Upper lobe of left lung (tissue), 6 donors: Measurements from ENCODE around the gene SUPT16H. TPM values are rescaled to one million over a fixed set of nuclear protein-coding genes. Genes with fewer than 3 reads are reported as not detected.
"Not testable (repeated sequence)": the region's sequence is repeated elsewhere in the genome, so short reads cannot be mapped to it uniquely, and the experiment has no call there.

Experiments
- ATAC-seq, 2 donors: fragments of 200-7000 bp; cut with Tn5 transposase; one replicate each; pipeline ENCODE4 v1.9.1; 2022; ENCODE audit warnings: mild to moderate bottlenecking in 2 of 2, moderate library complexity in 2 of 2; ENCODE audit not compliant: low FRiP score in 2 of 2
- DNase-seq, 2 donors: peaks; one replicate each; pipeline ENCODE4 v3.0.0-alpha.2; 2019 to 2020
- H3K27ac ChIP-seq, 4 donors: fragments of 200-600 bp; sonication (generic); one replicate each; pipeline ENCODE4 v1.5.1; 2016 to 2019
- H3K27me3 ChIP-seq, 4 donors: fragments of 200-600 bp; sonication (generic); one replicate each; pipeline ENCODE4 v1.5.1; 2017 to 2019
- H3K36me3 ChIP-seq, 4 donors: fragments of 200-600 bp; sonication (generic); one replicate each; pipeline ENCODE4 v1.5.1; 2016 to 2019
- H3K4me1 ChIP-seq, 4 donors: fragments of 200-600 bp; sonication (generic); one replicate each; pipeline ENCODE4 v1.5.1; 2018 to 2019
- H3K4me3 ChIP-seq, 4 donors: fragments of 200-600 bp; sonication (generic); one replicate each; pipeline ENCODE4 v1.5.1; 2017 to 2019; ENCODE audit warnings: mild to moderate bottlenecking in 2 of 4, moderate library complexity in 1 of 4
- H3K9me3 ChIP-seq, 4 donors: fragments of 200-600 bp; sonication (generic); one replicate each; pipeline ENCODE4 v1.5.1; 2018 to 2019
- CTCF ChIP-seq, 6 experiments: fragments of 450-650 bp in 4 of 6; fragments of 200-600 bp in 2 of 6; sonication (generic) in 2 of 6; IDR thresholded peaks; one replicate each; pipeline ENCODE4 v1.5.1; 2016 to 2019; ENCODE audit warnings: antibody characterized with exemption in 6 of 6
- EP300 ChIP-seq, 4 donors: sonication (generic); formaldehyde crosslinking; IDR thresholded peaks; one replicate each; pipeline ENCODE4 v1.5.1; 2017; ENCODE audit warnings: antibody characterized with exemption in 4 of 4, control low read depth in 2 of 4
- POLR2A ChIP-seq, 4 donors: fragments of 450-650 bp; IDR thresholded peaks; one replicate each; pipeline ENCODE4 v1.5.1; 2016 to 2017; ENCODE audit warnings: antibody characterized with exemption in 4 of 4, mild to moderate bottlenecking in 2 of 4
- POLR2AphosphoS5 ChIP-seq, 2 donors: sonication (generic); formaldehyde crosslinking; IDR thresholded peaks; one replicate each; pipeline ENCODE4 v1.5.1; 2017; ENCODE audit warnings: antibody characterized with exemption in 2 of 2
- WGBS, 2 donors: methylation state at CpG; one replicate each; pipeline ENCODE4 v1.1.5; 2017 to 2018; 5-methylcytosine and 5-hydroxymethylcytosine counted together
- total RNA-seq, 6 donors: library from RNA; depleted of rRNA in 4 of 6; stranded (reverse); fragments of >200 nt in 4 of 6; gene quantifications; one replicate each; pipeline versions ENCODE4 v1.1.0 to v1.2.1, GENCODE V29; 2016 to 2021
- donor health status: DM: no; HTN: no; CAD: no; lungs with moderate emphysema.
- donor health status: DM: no; HTN: yes; CAD: no; lungs with severe emphysema.

The SUPT16H gene
- total RNA-seq, 6 donors from 2014 or later, result 20.1 to 52.0 (median 47.3) TPM

DNA sequence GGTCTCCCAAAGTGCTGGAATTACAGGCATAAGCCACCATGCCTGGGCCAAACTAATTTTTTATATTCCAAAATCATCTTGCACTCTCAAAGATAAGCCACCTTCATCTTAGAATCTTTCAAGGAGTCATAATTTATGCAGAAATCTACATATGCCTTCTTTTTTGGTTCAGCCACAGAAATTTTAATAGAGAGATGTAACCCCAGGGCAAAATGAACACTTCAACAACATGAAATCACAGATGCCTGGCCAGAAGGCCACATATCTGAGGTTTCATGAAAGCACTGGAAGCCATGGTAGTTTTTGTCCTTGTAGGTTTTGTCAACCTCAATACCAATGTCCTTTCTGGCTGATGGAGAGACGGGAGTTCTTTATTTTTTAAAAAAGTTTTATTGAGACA is 9.8 kb downstream of the SUPT16H start:
- H3K4me3 ChIP-seq, result no peak overlapping the region
- no peaks in the 10 kb centered on the region for H3K4me1 ChIP-seq
- no peak overlapping the region for H3K27ac ChIP-seq
- DNase-seq (no peak), ATAC-seq (no peak)
- WGBS, 2 donors, result 91 to 94% methylated on average over 1 of the region's 1 CpG
- TF ChIP-seq POLR2A (IDR thresholded peaks at IDR 0.05) (no peak), EP300 (IDR thresholded peaks at IDR 0.05) (no peak), CTCF (IDR thresholded peaks at IDR 0.05) (no peak), POLR2AphosphoS5 (IDR thresholded peaks at IDR 0.05) (no peak)
- no peaks in the 10 kb centered on the region for H3K27me3 ChIP-seq
- H3K9me3 ChIP-seq, result no peaks in the 10 kb centered on the region
- peaks cover 11 to 53% (median 20%) of the 10 kb centered on the region in 4 donors for H3K36me3 ChIP-seq

- ATAC-seq, H3K27ac ChIP-seq, H3K9me3 ChIP-seq, H3K4me3 ChIP-seq, DNase-seq, H3K4me1 ChIP-seq, H3K27me3 ChIP-seq: not testable (repeated sequence)
- H3K36me3 ChIP-seq, result peaks cover 22 to 63% (median 32%) of the 10 kb centered on the region in 4 donors
- 100% methylated on average over 1 of the region's 1 CpG for WGBS, 2 donors
Observed at GRCh38 chr14:21372814-21373213, 11.0 kb downstream of the SUPT16H start.

DNA sequence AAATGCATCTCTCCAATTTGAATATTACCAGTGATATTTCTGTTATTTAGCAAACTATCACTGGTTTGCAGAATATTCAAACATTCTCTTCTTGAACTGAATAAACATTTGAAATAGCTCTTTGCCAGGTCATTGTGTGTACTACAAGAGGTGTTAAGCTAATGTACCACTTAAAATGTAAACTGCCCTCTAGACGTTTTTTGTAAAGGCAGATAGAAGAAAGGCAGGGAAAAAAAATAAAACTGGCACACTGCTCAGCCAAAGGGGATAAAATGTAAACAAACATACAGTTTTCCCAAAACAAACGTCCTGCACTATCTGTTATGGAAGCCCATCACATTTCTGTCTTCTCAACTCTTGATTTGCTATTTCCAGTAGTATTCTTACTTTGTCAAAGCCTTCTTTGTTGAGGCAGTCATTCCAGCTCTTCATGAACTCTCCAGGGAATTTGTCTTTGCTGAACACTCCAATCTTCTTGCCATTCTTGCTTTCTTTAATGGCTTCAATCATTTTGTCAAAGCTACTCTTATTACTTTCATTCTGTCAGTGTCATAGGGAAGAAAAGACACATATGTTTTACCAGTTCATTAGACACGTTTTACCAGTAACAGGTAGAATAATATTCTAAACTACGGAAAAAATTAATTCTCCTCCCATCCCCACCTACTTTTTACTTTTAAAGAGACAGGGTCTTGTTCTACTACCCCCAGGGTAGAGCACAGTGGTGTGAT is 13.7 kb downstream of the SUPT16H start:
- no peak for ATAC-seq
- H3K9me3 ChIP-seq, result no peaks in the 10 kb centered on the region
- DNase-seq, result no peak
- H3K4me1 ChIP-seq, result no peaks in the 10 kb centered on the region
- H3K27me3 ChIP-seq, result no peaks in the 10 kb centered on the region
- no peak overlapping the region for H3K4me3 ChIP-seq
- H3K27ac ChIP-seq, result no peak overlapping the region
- peaks cover 41 to 80% (median 49%) of the 10 kb centered on the region in 4 donors for H3K36me3 ChIP-seq
- WGBS, 2 donors, result 59 to 62% methylated on average over 4 of the region's 4 CpGs
- TF ChIP-seq CTCF (IDR thresholded peaks at IDR 0.05) (no peak), POLR2A (IDR thresholded peaks at IDR 0.05) (no peak), POLR2AphosphoS5 (IDR thresholded peaks at IDR 0.05) (no peak), EP300 (IDR thresholded peaks at IDR 0.05) (no peak)

DNA sequence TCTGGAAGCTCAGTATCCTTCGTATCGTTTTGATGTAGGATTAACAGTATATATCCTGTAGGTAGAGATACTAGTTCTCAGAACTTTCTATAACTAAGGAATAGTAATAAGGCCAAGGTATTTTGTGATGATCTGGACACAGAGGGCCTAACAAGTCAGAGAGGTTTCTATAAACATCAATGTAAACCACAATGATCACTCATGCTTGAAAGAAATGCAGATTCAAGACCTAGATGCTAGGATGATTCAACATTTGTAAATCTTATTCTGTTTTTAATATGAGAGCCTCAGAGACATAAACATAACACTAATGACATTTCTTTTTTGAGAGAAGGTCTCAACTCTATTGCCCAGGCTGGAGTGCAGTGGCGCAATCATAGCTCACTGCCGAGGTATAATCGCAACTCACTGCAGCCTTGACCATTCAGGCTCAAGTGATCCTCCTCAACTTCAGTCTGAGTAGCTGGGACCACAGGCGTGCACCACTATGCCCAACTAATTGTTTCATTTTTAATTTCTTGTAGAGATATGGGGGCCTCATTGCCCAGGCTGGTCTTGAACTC is 16.2 kb downstream of the SUPT16H start:
- no peak for ATAC-seq

DNA sequence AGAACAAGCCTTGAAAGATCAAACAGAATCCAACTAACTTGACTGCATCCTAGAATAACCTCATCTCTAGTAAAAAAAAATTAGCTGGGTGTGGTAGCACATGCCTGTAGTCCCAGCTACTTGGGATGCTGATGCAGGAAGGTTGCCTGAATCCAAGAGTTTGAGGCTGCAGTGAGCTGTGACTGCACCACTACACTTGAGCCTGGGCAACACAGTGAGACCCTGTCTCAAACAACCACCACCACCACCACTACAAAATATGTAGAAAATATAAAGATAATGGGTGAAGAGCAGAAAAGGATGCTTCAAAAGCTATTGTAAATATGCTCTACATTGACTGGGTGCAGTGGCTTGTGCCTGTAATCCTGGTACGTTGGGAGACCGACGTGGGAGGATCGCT is 27.3 kb downstream of the SUPT16H start:
- ATAC-seq, result no peak
- peaks cover 50 to 99% (median 86%) of the 10 kb centered on the region in 4 donors for H3K36me3 ChIP-seq
- no peaks in the 10 kb centered on the region for H3K4me1 ChIP-seq
- H3K27me3 ChIP-seq, result no peaks in the 10 kb centered on the region
- no peaks in the 10 kb centered on the region for H3K9me3 ChIP-seq
- WGBS, 2 donors, result 98 to 100% methylated on average over 4 of the region's 4 CpGs
- TF ChIP-seq EP300 (IDR thresholded peaks at IDR 0.05) (no peak), POLR2A (IDR thresholded peaks at IDR 0.05) (no peak), CTCF (IDR thresholded peaks at IDR 0.05) (no peak), POLR2AphosphoS5 (IDR thresholded peaks at IDR 0.05) (no peak)
- no peak for DNase-seq
- H3K4me3 ChIP-seq, result no peak overlapping the region
- H3K27ac ChIP-seq, result no peak overlapping the region

More for the DNA sequence above, 16.2 kb downstream of the SUPT16H start:
- TF ChIP-seq POLR2AphosphoS5 (IDR thresholded peaks at IDR 0.05) (no peak), POLR2A (IDR thresholded peaks at IDR 0.05) (no peak), EP300 (IDR thresholded peaks at IDR 0.05) (no peak), CTCF (IDR thresholded peaks at IDR 0.05) (no peak)
- no peaks in the 10 kb centered on the region for H3K9me3 ChIP-seq
- H3K27ac ChIP-seq, result no peak overlapping the region
- H3K4me1 ChIP-seq, result no peaks in the 10 kb centered on the region
- H3K27me3 ChIP-seq, result no peaks in the 10 kb centered on the region
- WGBS, 2 donors, result 93 to 96% methylated on average over 6 of the region's 6 CpGs
- peaks cover 53 to 99% (median 69%) of the 10 kb centered on the region in 4 donors for H3K36me3 ChIP-seq
- no peak overlapping the region for H3K4me3 ChIP-seq
- DNase-seq, result no peak
